Measurements from ENCODE around the gene DBH. TPM values are rescaled to one million over a fixed set of nuclear protein-coding genes. Genes with fewer than 3 reads are reported as not detected.

DBH gene
- total RNA-seq, 1 donor from 2014 or later: not detected

GRCh38 chr9:133637451-133638055 lies 1.4 kb downstream of the DBH start:
- no peak overlapping the region for H3K27ac ChIP-seq (ENCODE audit: low read depth, low read length)
- Mint-ChIP-seq H3K36me3 (ENCODE audit: low read depth, unreplicated experiment) (no peaks in the 10 kb centered on the region), H3K9me3 (ENCODE audit: unreplicated experiment) (no peaks in the 10 kb centered on the region), H3K27me3 (ENCODE audit: low read depth, unreplicated experiment) (peaks cover 65% of the 10 kb centered on the region), H3K4me1 (ENCODE audit: low read depth, unreplicated experiment) (peaks cover 1% of the 10 kb centered on the region), H3K27ac (ENCODE audit: unreplicated experiment) (no peak overlapping the region), H3K4me3 (ENCODE audit: unreplicated experiment) (no peak overlapping the region)
- no peak overlapping the region for H3K4me3 ChIP-seq (ENCODE audit: insufficient read depth, low read depth, low read length)
- FAIRE-seq (no peak), DNase-seq (ENCODE audit: low read depth) (no peak)
- TF ChIP-seq EZH2 (IDR thresholded peaks at IDR 0.05; ENCODE audit: insufficient read depth, low read length): no peak
- TF ChIP-seq CTCF (IDR thresholded peaks at IDR 0.05; ENCODE audit: insufficient read depth, low read depth, low read length): no peak
- no peak overlapping the region for H3K9ac ChIP-seq (ENCODE audit: low read length)
- H3K4me1 ChIP-seq (ENCODE audit: insufficient read depth, low read length): no peaks in the 10 kb centered on the region
- peaks cover 32% of the 10 kb centered on the region for H3K27me3 ChIP-seq (ENCODE audit: insufficient read depth, low read length)
- no peaks in the 10 kb centered on the region for H3K9me3 ChIP-seq (ENCODE audit: insufficient read depth, low read depth, low read length)
- no peak overlapping the region for H3K4me2 ChIP-seq (ENCODE audit: low read length)
- H3K79me2 ChIP-seq (ENCODE audit: insufficient read depth, low read length): no peaks in the 10 kb centered on the region
- no peaks in the 10 kb centered on the region for H4K20me1 ChIP-seq (ENCODE audit: insufficient read depth, low read length)
- no peaks in the 10 kb centered on the region for H3K36me3 ChIP-seq (ENCODE audit: insufficient read depth, low read length)
- no peak overlapping the region for H2AFZ ChIP-seq (ENCODE audit: low read depth, low read length)

- Mint-ChIP-seq H3K27me3 (ENCODE audit: low read depth, unreplicated experiment) (peaks cover 62% of the 10 kb centered on the region), H3K4me3 (ENCODE audit: unreplicated experiment) (no peak overlapping the region), H3K4me1 (ENCODE audit: low read depth, unreplicated experiment) (peaks cover 1% of the 10 kb centered on the region), H3K9me3 (ENCODE audit: unreplicated experiment) (no peaks in the 10 kb centered on the region), H3K36me3 (ENCODE audit: low read depth, unreplicated experiment) (no peaks in the 10 kb centered on the region), H3K27ac (ENCODE audit: unreplicated experiment) (no peak overlapping the region)
- Histone ChIP-seq H3K79me2 (ENCODE audit: insufficient read depth, low read length) (no peaks in the 10 kb centered on the region), H3K9me3 (ENCODE audit: insufficient read depth, low read depth, low read length) (no peaks in the 10 kb centered on the region), H3K27ac (ENCODE audit: low read depth, low read length) (no peak overlapping the region), H3K4me3 (ENCODE audit: insufficient read depth, low read depth, low read length) (no peak overlapping the region), H3K4me1 (ENCODE audit: insufficient read depth, low read length) (no peaks in the 10 kb centered on the region), H3K9ac (ENCODE audit: low read length) (no peak overlapping the region), H2AFZ (ENCODE audit: low read depth, low read length) (no peak overlapping the region), H4K20me1 (ENCODE audit: insufficient read depth, low read length) (no peaks in the 10 kb centered on the region), H3K27me3 (ENCODE audit: insufficient read depth, low read length) (peaks cover 32% of the 10 kb centered on the region), H3K36me3 (ENCODE audit: insufficient read depth, low read length) (no peaks in the 10 kb centered on the region), H3K4me2 (ENCODE audit: low read length) (no peak overlapping the region)
- TF ChIP-seq CTCF (IDR thresholded peaks at IDR 0.05; ENCODE audit: insufficient read depth, low read depth, low read length) (no peak), EZH2 (IDR thresholded peaks at IDR 0.05; ENCODE audit: insufficient read depth, low read length) (no peak)
- DNase-seq (ENCODE audit: low read depth): no peak
- FAIRE-seq: no peak
Observed at GRCh38 chr9:133638076-133638475, 1.9 kb downstream of the DBH start.

- Mint-ChIP-seq H3K27me3 (ENCODE audit: low read depth, unreplicated experiment) (peaks cover 59% of the 10 kb centered on the region), H3K9me3 (ENCODE audit: unreplicated experiment) (no peaks in the 10 kb centered on the region), H3K27ac (ENCODE audit: unreplicated experiment) (no peak overlapping the region), H3K36me3 (ENCODE audit: low read depth, unreplicated experiment) (no peaks in the 10 kb centered on the region), H3K4me3 (ENCODE audit: unreplicated experiment) (no peak overlapping the region), H3K4me1 (ENCODE audit: low read depth, unreplicated experiment) (no peaks in the 10 kb centered on the region)
- H3K27me3 ChIP-seq (ENCODE audit: insufficient read depth, low read length): peaks cover 29% of the 10 kb centered on the region
- H3K4me1 ChIP-seq (ENCODE audit: insufficient read depth, low read length): no peaks in the 10 kb centered on the region
- no peaks in the 10 kb centered on the region for H3K79me2 ChIP-seq (ENCODE audit: insufficient read depth, low read length)
- no peak for FAIRE-seq
- TF ChIP-seq CTCF (IDR thresholded peaks at IDR 0.05; ENCODE audit: insufficient read depth, low read depth, low read length): no peak
- no peak for TF ChIP-seq EZH2 (IDR thresholded peaks at IDR 0.05; ENCODE audit: insufficient read depth, low read length)
- H3K4me2 ChIP-seq (ENCODE audit: low read length): no peak overlapping the region
- no peak overlapping the region for H3K27ac ChIP-seq (ENCODE audit: low read depth, low read length)
- no peaks in the 10 kb centered on the region for H3K9me3 ChIP-seq (ENCODE audit: insufficient read depth, low read depth, low read length)
- DNase-seq (ENCODE audit: low read depth): no peak
- H2AFZ ChIP-seq (ENCODE audit: low read depth, low read length): no peak overlapping the region
- no peaks in the 10 kb centered on the region for H3K36me3 ChIP-seq (ENCODE audit: insufficient read depth, low read length)
- no peaks in the 10 kb centered on the region for H4K20me1 ChIP-seq (ENCODE audit: insufficient read depth, low read length)
- no peak overlapping the region for H3K4me3 ChIP-seq (ENCODE audit: insufficient read depth, low read depth, low read length)
- no peak overlapping the region for H3K9ac ChIP-seq (ENCODE audit: low read length)
Observed at GRCh38 chr9:133638711-133639110, 2.5 kb downstream of the DBH start.

All from astrocyte (in vitro differentiated cells and primary cell).